Thoracic aorta (tissue), 2 donors: ENCODE results near the gene BLOC1S4. TPM values are rescaled to one million over a fixed set of nuclear protein-coding genes. Genes with fewer than 3 reads are reported as not detected.

Experiments used
- ATAC-seq: fragments of 150-250 bp; one replicate; pipeline ENCODE4 v1.8.0; 2017; ENCODE audit warnings: low read depth; ENCODE audit not compliant: insufficient number of reproducible peaks, low FRiP score
- DNase-seq: peaks from one replicate; pipeline ENCODE4 v3.0.0-alpha.2; 2020; ENCODE audit warnings: low spot score
- H3K27ac ChIP-seq, 2 donors: fragments of 200-600 bp; sonication (generic); 1 replicate in 1 of 2; 2 replicates in 1 of 2; pipeline ENCODE4 v1.5.1; 2016; ENCODE audit warnings: mild to moderate bottlenecking in 2 of 2, moderate library complexity in 2 of 2
- H3K27me3 ChIP-seq: fragments of 200-600 bp; sonication (generic); replicated peaks from 2 replicates; pipeline ENCODE4 v1.6.0; 2016; ENCODE audit warnings: mild to moderate bottlenecking; ENCODE audit not compliant: insufficient read depth
- H3K36me3 ChIP-seq: fragments of 200-600 bp; sonication (generic); one replicate; pipeline ENCODE4 v1.5.1; 2016
- H3K4me1 ChIP-seq, 2 donors: fragments of 200-600 bp; sonication (generic); 1 replicate in 1 of 2; 2 replicates in 1 of 2; pipeline versions ENCODE4 v1.5.1 to v1.6.0; 2016; ENCODE audit warnings: low read depth in 2 of 2, mild to moderate bottlenecking in 1 of 2; ENCODE audit not compliant: control insufficient read depth in 1 of 2
- H3K4me3 ChIP-seq: fragments of 200-600 bp; sonication (generic); 2 replicates; pipeline ENCODE4 v1.5.1; 2016; ENCODE audit warnings: mild to moderate bottlenecking
- H3K9me3 ChIP-seq: fragments of 200-600 bp; sonication (generic); 2 replicates; pipeline ENCODE4 v1.5.1; 2016
- CTCF ChIP-seq: fragments of 200-600 bp; sonication (generic); IDR thresholded peaks from one replicate; pipeline ENCODE4 v1.5.1; 2019; ENCODE audit warnings: antibody characterized with exemption
- total RNA-seq, 2 donors: library from RNA; depleted of rRNA; stranded (reverse); fragments of >200 nt; gene quantifications; one replicate each; pipeline versions ENCODE4 v1.1.0 to v1.2.3, GENCODE V29; 2016

Gene BLOC1S4
- total RNA-seq, 2 donors from 2014 or later = 18.1 to 27.4 TPM

- H3K4me1 ChIP-seq = peaks cover 33 to 50% of the 10 kb centered on the region in 2 donors
- no peaks in the 10 kb centered on the region for H3K36me3 ChIP-seq
- no peak for TF ChIP-seq CTCF
- H3K27ac ChIP-seq = no peak overlapping the region
- no peaks in the 10 kb centered on the region for H3K27me3 ChIP-seq
- H3K4me3 ChIP-seq = no peak overlapping the region
- ATAC-seq (no peak), DNase-seq (no peak)
- no peaks in the 10 kb centered on the region for H3K9me3 ChIP-seq
These were observed 9.8 kb upstream of the BLOC1S4 start for GRCh38 chr4:6706173-6706572.

- Histone ChIP-seq H3K9me3 (no peaks in the 10 kb centered on the region), H3K27ac (peak within 1 kb of the TSS; percentile 49 to 84), H3K36me3 (no peaks in the 10 kb centered on the region), H3K4me3 (peak within 1 kb of the TSS; percentile 96), H3K27me3 (no peaks in the 10 kb centered on the region), H3K4me1 (peaks cover 33 to 46% of the 10 kb centered on the region in 2 donors)
- TF ChIP-seq CTCF = no peak
- peak; percentile 78 for ATAC-seq
- peak; percentile 90 for DNase-seq
These were observed 6.5 kb upstream of the BLOC1S4 start, which contains the start of gene MRFAP1L1 for GRCh38 chr4:6709230-6710114. MRFAP1L1 (minus strand) TSS chr4:6709865; CDS start chr4:6709629, 236 bp downstream.

- no peak for ATAC-seq
- Histone ChIP-seq H3K36me3 (no peaks in the 10 kb centered on the region), H3K9me3 (no peaks in the 10 kb centered on the region), H3K4me3 (peak overlapping the region; percentile 96), H3K27ac (peak overlapping the region; percentile 47 to 84), H3K4me1 (peaks cover 33 to 44% of the 10 kb centered on the region in 2 donors), H3K27me3 (no peaks in the 10 kb centered on the region)
- TF ChIP-seq CTCF = no peak
- DNase-seq = no peak
These were observed 5.7 kb upstream of the BLOC1S4 start for GRCh38 chr4:6710282-6710681.

GRCh38 chr4:6710996-6711395 lies 5.0 kb upstream of the BLOC1S4 start:
- no peaks in the 10 kb centered on the region for H3K9me3 ChIP-seq
- no peaks in the 10 kb centered on the region for H3K36me3 ChIP-seq
- DNase-seq = no peak
- no peaks in the 10 kb centered on the region for H3K27me3 ChIP-seq
- peaks cover 31 to 40% of the 10 kb centered on the region in 2 donors for H3K4me1 ChIP-seq
- no peak for TF ChIP-seq CTCF
- ATAC-seq = no peak
- H3K4me3 ChIP-seq = no peak overlapping the region
- H3K27ac ChIP-seq = no peak overlapping the region

GRCh38 chr4:6714954-6715353 lies 1.0 kb upstream of the BLOC1S4 start:
- Histone ChIP-seq H3K27ac (no peak overlapping the region), H3K4me1 (peaks cover 16 to 26% of the 10 kb centered on the region in 2 donors), H3K9me3 (no peaks in the 10 kb centered on the region), H3K36me3 (no peaks in the 10 kb centered on the region), H3K27me3 (no peaks in the 10 kb centered on the region), H3K4me3 (no peak overlapping the region)
- ATAC-seq (no peak), DNase-seq (no peak)
- TF ChIP-seq CTCF = no peak
